ENCODE measurements around the gene GUCY2C. TPM values are rescaled to one million over a fixed set of nuclear protein-coding genes. Genes with fewer than 3 reads are reported as not detected.

GUCY2C gene
- polyA plus RNA-seq, 1 experiment: not detected

DNA sequence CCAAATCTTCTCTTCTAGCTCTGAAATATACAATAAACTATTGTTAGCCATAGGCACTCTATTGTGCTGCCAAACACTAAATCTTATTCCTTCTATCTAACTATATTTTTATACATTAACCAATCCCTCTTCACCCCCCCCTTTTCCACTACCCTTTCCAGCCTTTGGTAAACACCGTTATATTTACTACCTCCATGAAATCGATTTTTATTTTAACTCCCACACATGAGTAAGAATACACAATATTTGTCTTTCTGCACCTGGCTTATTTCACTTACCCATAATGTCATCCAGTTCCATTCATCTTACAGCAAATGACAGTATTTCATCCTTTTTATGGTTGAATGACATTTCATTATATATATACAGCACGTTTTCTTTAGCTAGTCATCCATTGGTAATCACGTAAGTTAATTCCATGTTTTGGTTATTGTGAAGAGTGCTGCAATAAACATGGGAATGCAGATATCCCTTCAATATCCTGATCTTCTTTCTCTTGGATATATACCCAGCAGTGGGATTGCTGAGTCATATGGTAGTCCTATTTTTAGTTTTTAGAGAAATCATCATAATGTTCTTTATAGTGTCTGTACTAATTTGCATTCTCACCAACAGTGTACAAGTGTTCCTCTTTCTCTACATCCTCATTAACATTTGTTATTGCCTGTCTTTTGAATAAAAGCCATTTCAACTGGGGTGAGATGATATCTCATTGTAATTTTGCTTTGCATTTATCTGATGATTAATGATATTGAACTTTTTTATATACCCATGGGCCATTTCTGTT lies 94.5 kb downstream of the GUCY2C start:
- H3K27me3 ChIP-seq (ENCODE audit: control insufficient read depth, insufficient read depth, low read length): no peaks in the 10 kb centered on the region
- H3K4me3 ChIP-seq (ENCODE audit: low read depth, low read length): no peak overlapping the region
- POLR2A ChIA-PET: no interaction called here
- no peak for TF ChIP-seq CTCF (IDR thresholded peaks at IDR 0.05; ENCODE audit: low read depth, low read length)
- CTCF ChIA-PET: no interaction called here
- no peak for DNase-seq (ENCODE audit: low read depth, low spot score)
- no peak overlapping the region for H3K27ac ChIP-seq (ENCODE audit: low read depth, low read length)
- H3K9me3 ChIP-seq (ENCODE audit: control insufficient read depth, insufficient read depth, low read length): no peaks in the 10 kb centered on the region

- ChIA-PET POLR2A (no interaction called here), CTCF (no interaction called here)
- DNase-seq (ENCODE audit: low read depth, low spot score): no peak
- TF ChIP-seq CTCF (IDR thresholded peaks at IDR 0.05; ENCODE audit: low read depth, low read length): no peak
- no peak overlapping the region for H3K27ac ChIP-seq (ENCODE audit: low read depth, low read length)
- no peaks in the 10 kb centered on the region for H3K9me3 ChIP-seq (ENCODE audit: control insufficient read depth, insufficient read depth, low read length)
- H3K27me3 ChIP-seq (ENCODE audit: control insufficient read depth, insufficient read depth, low read length): no peaks in the 10 kb centered on the region
- H3K4me3 ChIP-seq (ENCODE audit: low read depth, low read length): no peak overlapping the region
Observed at GRCh38 chr12:14597480-14597879, 98.9 kb downstream of the GUCY2C start.

GRCh38 chr12:14591719-14592118 lies 104.7 kb downstream of the GUCY2C start:
- ChIA-PET POLR2A (no interaction called here), CTCF (no interaction called here)
- Histone ChIP-seq H3K27ac (ENCODE audit: low read depth, low read length) (no peak overlapping the region), H3K4me3 (ENCODE audit: low read depth, low read length) (no peak overlapping the region), H3K9me3 (ENCODE audit: control insufficient read depth, insufficient read depth, low read length) (peaks cover 9% of the 10 kb centered on the region), H3K27me3 (ENCODE audit: control insufficient read depth, insufficient read depth, low read length) (no peaks in the 10 kb centered on the region)
- no peak for TF ChIP-seq CTCF (IDR thresholded peaks at IDR 0.05; ENCODE audit: low read depth, low read length)
- no peak for DNase-seq (ENCODE audit: low read depth, low spot score)

GRCh38 chr12:14589169-14590004 lies 107.0 kb downstream of the GUCY2C start:
- Histone ChIP-seq H3K27ac (ENCODE audit: low read depth, low read length) (no peak overlapping the region), H3K27me3 (ENCODE audit: control insufficient read depth, insufficient read depth, low read length) (no peaks in the 10 kb centered on the region), H3K4me3 (ENCODE audit: low read depth, low read length) (no peak overlapping the region), H3K9me3 (ENCODE audit: control insufficient read depth, insufficient read depth, low read length) (peaks cover 9% of the 10 kb centered on the region)
- ChIA-PET CTCF (no interaction called here), POLR2A (no interaction called here)
- DNase-seq (ENCODE audit: low read depth, low spot score): no peak
- TF ChIP-seq CTCF (IDR thresholded peaks at IDR 0.05; ENCODE audit: low read depth, low read length): no peak

GRCh38 chr12:14588571-14588970 lies 107.8 kb downstream of the GUCY2C start:
- H3K27ac ChIP-seq (ENCODE audit: low read depth, low read length): no peak overlapping the region
- ChIA-PET POLR2A (no interaction called here), CTCF (no interaction called here)
- TF ChIP-seq CTCF (IDR thresholded peaks at IDR 0.05; ENCODE audit: low read depth, low read length): no peak
- no peak for DNase-seq (ENCODE audit: low read depth, low spot score)
- peaks cover 9% of the 10 kb centered on the region for H3K9me3 ChIP-seq (ENCODE audit: control insufficient read depth, insufficient read depth, low read length)
- no peaks in the 10 kb centered on the region for H3K27me3 ChIP-seq (ENCODE audit: control insufficient read depth, insufficient read depth, low read length)
- no peak overlapping the region for H3K4me3 ChIP-seq (ENCODE audit: low read depth, low read length)
